DOHH2 (cell line): ENCODE results near the gene HSPB7.

Source experiments
- H3F3A ChIP-seq: fragments of 200-600 bp; sonication (generic), shearing (Covaris generic); 2 replicates; pipeline ENCODE4 v1.6.0; 2016; ENCODE audit warnings: antibody characterized with exemption, mild to moderate bottlenecking; ENCODE audit not compliant: control insufficient read depth, insufficient read depth
- H3K27ac ChIP-seq: fragments of 200-600 bp; sonication (generic); 2 replicates; pipeline ENCODE4 v1.5.1; 2014; ENCODE audit warnings: low read depth, mild to moderate bottlenecking, low read length, moderate library complexity
- H3K27me3 ChIP-seq: fragments of 200-600 bp; sonication (generic); 2 replicates; pipeline ENCODE4 v1.6.1; 2014; ENCODE audit warnings: mild to moderate bottlenecking, low read length, mixed read lengths; ENCODE audit not compliant: control insufficient read depth
- H3K36me3 ChIP-seq: fragments of 200-600 bp; sonication (generic); 2 replicates; pipeline ENCODE4 v1.6.1; 2014; ENCODE audit warnings: mild to moderate bottlenecking, low read length, moderate library complexity, mixed read lengths; ENCODE audit not compliant: control insufficient read depth
- H3K4me1 ChIP-seq: fragments of 200-600 bp; sonication (generic); 2 replicates; pipeline ENCODE4 v1.6.1; 2014; ENCODE audit warnings: mild to moderate bottlenecking, low read length, mixed read lengths; ENCODE audit not compliant: control insufficient read depth
- H3K4me2 ChIP-seq: fragments of 200-600 bp; sonication (generic); 2 replicates; pipeline ENCODE4 v1.6.0; 2014; ENCODE audit warnings: mild to moderate bottlenecking, low read length, moderate library complexity
- H3K4me3 ChIP-seq: fragments of 200-600 bp; sonication (generic); 2 replicates; pipeline ENCODE4 v1.5.1; 2014; ENCODE audit warnings: mild to moderate bottlenecking, low read length, mixed read lengths
- H3K79me2 ChIP-seq: fragments of 200-600 bp; sonication (generic); 2 replicates; pipeline ENCODE4 v1.6.1; 2014; ENCODE audit warnings: mild to moderate bottlenecking, low read length, mixed read lengths; ENCODE audit not compliant: control insufficient read depth
- H3K9me2 ChIP-seq: fragments of 200-600 bp; sonication (generic); replicated peaks from 2 replicates; pipeline ENCODE4 v1.6.1; 2014; ENCODE audit warnings: mild to moderate bottlenecking, low read length, mixed read lengths; ENCODE audit not compliant: control insufficient read depth
- H3K9me3 ChIP-seq: fragments of 200-600 bp; sonication (generic); 2 replicates; pipeline ENCODE4 v1.6.1; 2014; ENCODE audit warnings: antibody characterized with exemption, low read length, mixed read lengths; ENCODE audit not compliant: control insufficient read depth, insufficient read depth
- H4K20me1 ChIP-seq: fragments of 200-600 bp; sonication (generic); 2 replicates; pipeline ENCODE4 v1.6.0; 2014; ENCODE audit warnings: low read depth, mild to moderate bottlenecking, antibody characterized with exemption, low read length, moderate library complexity; ENCODE audit not compliant: control insufficient read depth, insufficient read depth
- EZH2phosphoT487 ChIP-seq: fragments of 200-600 bp; sonication (generic); IDR thresholded peaks from 2 replicates; pipeline ENCODE4 v1.6.1; 2017; ENCODE audit warnings: borderline replicate concordance, mild to moderate bottlenecking, antibody characterized with exemption, low read length, moderate library complexity, mixed read lengths
- TF ChIP-seq, protein P1 (sequence below): fragments of 200-600 bp; sonication (generic); IDR thresholded peaks from one replicate; pipeline ENCODE4 v1.5.1; 2014; ENCODE audit warnings: antibody characterized with exemption, mild to moderate bottlenecking, low read depth, low read length; ENCODE audit not compliant: poor library complexity, severe bottlenecking

Gene HSPB7

DNA sequence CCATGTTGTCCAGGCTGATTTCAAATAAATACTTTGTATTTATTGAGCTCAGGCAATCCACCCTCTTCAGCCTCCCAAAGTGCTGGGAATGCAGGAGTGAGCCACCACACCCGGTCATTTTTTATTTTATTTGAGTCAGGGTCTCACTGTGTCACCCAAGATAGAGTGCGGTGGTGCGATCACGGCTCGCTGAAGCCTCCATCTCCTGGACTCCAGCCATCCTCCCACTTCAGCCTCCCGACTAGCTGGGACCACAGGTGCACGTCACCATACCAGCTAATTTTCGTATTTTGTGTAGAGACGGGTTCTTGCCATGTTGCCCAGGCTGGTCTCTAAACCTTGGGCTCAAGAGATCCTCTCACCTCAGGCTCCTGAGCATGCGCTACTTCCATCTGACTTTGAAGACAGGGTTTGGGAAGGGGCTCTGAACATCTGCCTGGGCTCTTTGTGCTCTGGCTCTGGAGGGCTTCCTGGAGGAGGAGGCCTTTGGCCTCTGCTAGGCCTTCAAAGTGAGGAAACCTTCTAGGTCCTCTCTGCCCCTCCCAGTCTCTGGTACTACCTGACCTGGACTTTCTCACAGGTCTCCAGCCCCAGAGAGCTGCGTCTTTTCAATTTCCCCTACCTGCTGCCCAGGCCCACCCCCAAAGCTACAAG lies 5.8 kb downstream of the HSPB7 start:
- no peaks in the 10 kb centered on the region for H3K9me3 ChIP-seq
- H3K27ac ChIP-seq: no peak overlapping the region
- no peaks in the 10 kb centered on the region for H3K79me2 ChIP-seq
- H3K4me2 ChIP-seq: peak overlapping the region; percentile 66
- H4K20me1 ChIP-seq: no peaks in the 10 kb centered on the region
- H3F3A ChIP-seq: no peaks in the 10 kb centered on the region
- peaks cover 20% of the 10 kb centered on the region for H3K27me3 ChIP-seq
- H3K4me3 ChIP-seq: peak overlapping the region; percentile 62
- no peaks in the 10 kb centered on the region for H3K9me2 ChIP-seq
- peaks cover 33% of the 10 kb centered on the region for H3K4me1 ChIP-seq
- H3K36me3 ChIP-seq: no peaks in the 10 kb centered on the region
- TF ChIP-seq, protein P1, sequence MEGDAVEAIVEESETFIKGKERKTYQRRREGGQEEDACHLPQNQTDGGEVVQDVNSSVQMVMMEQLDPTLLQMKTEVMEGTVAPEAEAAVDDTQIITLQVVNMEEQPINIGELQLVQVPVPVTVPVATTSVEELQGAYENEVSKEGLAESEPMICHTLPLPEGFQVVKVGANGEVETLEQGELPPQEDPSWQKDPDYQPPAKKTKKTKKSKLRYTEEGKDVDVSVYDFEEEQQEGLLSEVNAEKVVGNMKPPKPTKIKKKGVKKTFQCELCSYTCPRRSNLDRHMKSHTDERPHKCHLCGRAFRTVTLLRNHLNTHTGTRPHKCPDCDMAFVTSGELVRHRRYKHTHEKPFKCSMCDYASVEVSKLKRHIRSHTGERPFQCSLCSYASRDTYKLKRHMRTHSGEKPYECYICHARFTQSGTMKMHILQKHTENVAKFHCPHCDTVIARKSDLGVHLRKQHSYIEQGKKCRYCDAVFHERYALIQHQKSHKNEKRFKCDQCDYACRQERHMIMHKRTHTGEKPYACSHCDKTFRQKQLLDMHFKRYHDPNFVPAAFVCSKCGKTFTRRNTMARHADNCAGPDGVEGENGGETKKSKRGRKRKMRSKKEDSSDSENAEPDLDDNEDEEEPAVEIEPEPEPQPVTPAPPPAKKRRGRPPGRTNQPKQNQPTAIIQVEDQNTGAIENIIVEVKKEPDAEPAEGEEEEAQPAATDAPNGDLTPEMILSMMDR: no peak
- no peak for TF ChIP-seq EZH2phosphoT487

GRCh38 chr1:16010837-16011236 lies 7.0 kb downstream of the HSPB7 start:
- peaks cover 22% of the 10 kb centered on the region for H3K27me3 ChIP-seq
- TF ChIP-seq, protein P1: no peak
- no peak for TF ChIP-seq EZH2phosphoT487
- no peaks in the 10 kb centered on the region for H3K9me2 ChIP-seq
- H3K27ac ChIP-seq: no peak overlapping the region
- H3K4me1 ChIP-seq: peaks cover 46% of the 10 kb centered on the region
- H3K79me2 ChIP-seq: no peaks in the 10 kb centered on the region
- H3K36me3 ChIP-seq: no peaks in the 10 kb centered on the region
- no peak overlapping the region for H3K4me3 ChIP-seq
- H4K20me1 ChIP-seq: no peaks in the 10 kb centered on the region
- H3F3A ChIP-seq: no peaks in the 10 kb centered on the region
- no peaks in the 10 kb centered on the region for H3K9me3 ChIP-seq
- H3K4me2 ChIP-seq: no peak overlapping the region

- no peaks in the 10 kb centered on the region for H3K36me3 ChIP-seq
- H3K27me3 ChIP-seq: peaks cover 27% of the 10 kb centered on the region
- no peaks in the 10 kb centered on the region for H3K79me2 ChIP-seq
- H3K4me1 ChIP-seq: peaks cover 51% of the 10 kb centered on the region
- no peak overlapping the region for H3K27ac ChIP-seq
- no peak overlapping the region for H3K4me2 ChIP-seq
- H3K9me2 ChIP-seq: no peaks in the 10 kb centered on the region
- no peak overlapping the region for H3K4me3 ChIP-seq
- H3F3A ChIP-seq: no peaks in the 10 kb centered on the region
- no peaks in the 10 kb centered on the region for H4K20me1 ChIP-seq
- TF ChIP-seq, protein P1: no peak
- TF ChIP-seq EZH2phosphoT487: no peak
- no peaks in the 10 kb centered on the region for H3K9me3 ChIP-seq
Observed at GRCh38 chr1:16009678-16010077, 8.2 kb downstream of the HSPB7 start.
